MM.1S (cell line): ENCODE data around the gene GNAL.

Experiments
- DNase-seq: peaks from one replicate; pipeline ENCODE4 v3.0.0-alpha.2; 2015
- H2AFZ ChIP-seq: fragments of 300-600 bp; sonication (generic); 2 replicates; pipeline ENCODE4 v1.6.0; 2016; ENCODE audit warnings: antibody characterized with exemption, low read length
- H3F3A ChIP-seq: fragments of 300-600 bp; sonication (generic); 2 replicates; pipeline ENCODE4 v1.6.1; 2016; ENCODE audit warnings: mild to moderate bottlenecking, antibody characterized with exemption, low read length, moderate library complexity, mixed read lengths; ENCODE audit not compliant: insufficient read depth
- H3K27ac ChIP-seq: fragments of 300-600 bp; sonication (generic); 2 replicates; pipeline ENCODE4 v1.5.1; 2016; ENCODE audit warnings: mild to moderate bottlenecking, low read length
- H3K27me3 ChIP-seq: fragments of 300-600 bp; sonication (generic); replicated peaks from 2 replicates; pipeline ENCODE4 v1.6.0; 2016; ENCODE audit warnings: low read length; ENCODE audit not compliant: insufficient read depth
- H3K36me3 ChIP-seq: fragments of 300-600 bp; sonication (generic); replicated peaks from 2 replicates; pipeline ENCODE4 v1.6.1; 2016; ENCODE audit warnings: mild to moderate bottlenecking, low read length, mixed read lengths; ENCODE audit not compliant: insufficient read depth
- H3K4me1 ChIP-seq: fragments of 300-600 bp; sonication (generic); 2 replicates; pipeline ENCODE4 v1.6.1; 2016; ENCODE audit warnings: low read length, mixed read lengths
- H3K4me2 ChIP-seq: fragments of 300-600 bp; sonication (generic); 2 replicates; pipeline ENCODE4 v1.6.0; 2016; ENCODE audit warnings: low read depth, low read length
- H3K4me3 ChIP-seq: fragments of 300-600 bp; sonication (generic); 2 replicates; pipeline ENCODE4 v1.5.1; 2016; ENCODE audit warnings: low read length, mixed read lengths
- H3K79me2 ChIP-seq: fragments of 300-600 bp; sonication (generic); 2 replicates; pipeline ENCODE4 v1.6.1; 2016; ENCODE audit warnings: mixed run types, low read length, mixed read lengths
- H3K9ac ChIP-seq: fragments of 300-600 bp; sonication (generic); 2 replicates; pipeline ENCODE4 v1.6.1; 2016; ENCODE audit warnings: low read length, mixed read lengths
- H3K9me2 ChIP-seq: fragments of 300-600 bp; sonication (generic); replicated peaks from 2 replicates; pipeline ENCODE4 v1.6.1; 2016; ENCODE audit warnings: mild to moderate bottlenecking, low read length, mixed read lengths; ENCODE audit not compliant: insufficient read depth
- H3K9me3 ChIP-seq: fragments of 300-600 bp; sonication (generic); replicated peaks from 2 replicates; pipeline ENCODE4 v1.6.1; 2016; ENCODE audit warnings: mild to moderate bottlenecking, low read length, mixed read lengths; ENCODE audit not compliant: insufficient read depth
- H4K20me1 ChIP-seq: fragments of 300-600 bp; sonication (generic); 2 replicates; pipeline ENCODE4 v1.6.1; 2016; ENCODE audit warnings: mild to moderate bottlenecking, low read length, moderate library complexity, mixed read lengths; ENCODE audit not compliant: insufficient read depth
- EZH2 ChIP-seq: fragments of 300-600 bp; sonication (generic); optimal IDR thresholded peaks from 2 replicates; pipeline ENCODE3; 2017; ENCODE audit warnings: low read depth, mild to moderate bottlenecking, antibody characterized with exemption, low read length, mixed read lengths
- EZH2phosphoT487 ChIP-seq: fragments of 300-600 bp; sonication (generic); IDR thresholded peaks from 2 replicates; pipeline ENCODE4 v1.6.1; 2018; ENCODE audit warnings: antibody characterized with exemption, low read length
- TF ChIP-seq, protein P1 (sequence below): fragments of 300-600 bp; sonication (generic); IDR thresholded peaks from 2 replicates; pipeline ENCODE4 v1.5.1; 2016; ENCODE audit warnings: antibody characterized with exemption, low read length, mixed read lengths

Gene GNAL

DNA sequence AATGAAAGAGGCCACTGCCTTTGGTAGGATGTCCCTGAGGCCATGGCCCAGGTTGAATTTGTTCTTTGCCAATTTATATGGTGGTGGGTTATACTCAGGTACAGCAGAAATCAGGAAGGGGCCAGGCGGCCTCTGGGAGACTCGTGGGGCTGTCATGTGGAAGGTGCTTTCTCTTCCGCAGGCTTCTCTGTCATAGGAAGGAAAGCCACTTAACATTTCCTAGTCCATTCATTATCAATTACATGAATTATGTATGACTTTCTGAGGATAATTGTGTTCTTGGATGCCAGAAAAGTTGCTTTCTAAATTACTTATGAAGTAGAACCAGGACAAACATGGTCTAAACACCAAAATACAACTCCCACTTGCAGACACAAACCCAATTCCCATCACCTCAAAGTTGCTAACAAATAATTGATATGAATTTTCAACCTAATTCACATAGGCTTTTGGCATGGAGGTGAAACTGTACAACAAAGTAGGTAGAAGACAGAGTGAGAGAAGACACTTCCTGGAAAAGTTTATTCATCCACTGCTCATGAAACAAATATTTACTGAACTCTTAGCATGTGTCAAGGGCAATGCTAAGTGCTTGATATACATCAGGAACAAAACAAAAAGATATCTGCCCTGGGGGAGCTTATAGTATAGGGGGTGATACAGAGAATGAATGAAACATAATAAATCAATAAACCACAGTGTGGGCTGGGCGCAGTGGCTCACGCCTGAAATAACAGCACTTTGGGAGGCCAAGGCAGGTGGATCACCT, 111.7 kb downstream of the GNAL start:
- Histone ChIP-seq H3K27ac (no peak overlapping the region), H2AFZ (no peak overlapping the region), H3K4me2 (no peak overlapping the region), H3F3A (no peaks in the 10 kb centered on the region), H4K20me1 (no peaks in the 10 kb centered on the region), H3K4me3 (no peak overlapping the region), H3K4me1 (no peaks in the 10 kb centered on the region), H3K79me2 (no peaks in the 10 kb centered on the region), H3K9ac (no peak overlapping the region), H3K27me3 (no peaks in the 10 kb centered on the region), H3K9me2 (no peaks in the 10 kb centered on the region), H3K36me3 (no peaks in the 10 kb centered on the region), H3K9me3 (no peaks in the 10 kb centered on the region)
- DNase-seq = no peak
- TF ChIP-seq EZH2 (no peak), EZH2phosphoT487 (no peak)
- TF ChIP-seq, protein P1, sequence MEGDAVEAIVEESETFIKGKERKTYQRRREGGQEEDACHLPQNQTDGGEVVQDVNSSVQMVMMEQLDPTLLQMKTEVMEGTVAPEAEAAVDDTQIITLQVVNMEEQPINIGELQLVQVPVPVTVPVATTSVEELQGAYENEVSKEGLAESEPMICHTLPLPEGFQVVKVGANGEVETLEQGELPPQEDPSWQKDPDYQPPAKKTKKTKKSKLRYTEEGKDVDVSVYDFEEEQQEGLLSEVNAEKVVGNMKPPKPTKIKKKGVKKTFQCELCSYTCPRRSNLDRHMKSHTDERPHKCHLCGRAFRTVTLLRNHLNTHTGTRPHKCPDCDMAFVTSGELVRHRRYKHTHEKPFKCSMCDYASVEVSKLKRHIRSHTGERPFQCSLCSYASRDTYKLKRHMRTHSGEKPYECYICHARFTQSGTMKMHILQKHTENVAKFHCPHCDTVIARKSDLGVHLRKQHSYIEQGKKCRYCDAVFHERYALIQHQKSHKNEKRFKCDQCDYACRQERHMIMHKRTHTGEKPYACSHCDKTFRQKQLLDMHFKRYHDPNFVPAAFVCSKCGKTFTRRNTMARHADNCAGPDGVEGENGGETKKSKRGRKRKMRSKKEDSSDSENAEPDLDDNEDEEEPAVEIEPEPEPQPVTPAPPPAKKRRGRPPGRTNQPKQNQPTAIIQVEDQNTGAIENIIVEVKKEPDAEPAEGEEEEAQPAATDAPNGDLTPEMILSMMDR = no peak

DNA sequence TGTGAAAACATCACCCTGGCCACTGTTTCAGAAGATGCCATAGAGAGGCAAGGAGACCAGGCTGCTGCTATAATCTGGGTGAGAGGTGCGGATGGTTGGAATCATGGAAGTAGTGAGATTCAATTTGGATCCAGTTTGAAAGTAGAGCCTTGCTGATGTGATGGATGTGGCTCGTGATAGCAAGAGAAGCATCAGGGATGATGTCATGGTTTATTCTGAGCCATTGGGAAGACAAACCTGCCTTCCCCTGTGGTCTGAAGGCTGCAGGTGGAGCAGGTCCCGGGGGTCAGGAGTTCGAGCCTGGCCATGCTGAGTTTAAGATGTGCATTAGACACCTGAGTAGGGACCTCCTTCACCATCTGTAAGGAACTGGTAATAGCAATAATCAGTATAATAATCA, 112.5 kb downstream of the GNAL start:
- Histone ChIP-seq H3K9me3 (no peaks in the 10 kb centered on the region), H4K20me1 (no peaks in the 10 kb centered on the region), H3K9me2 (no peaks in the 10 kb centered on the region), H3K79me2 (no peaks in the 10 kb centered on the region), H3K27ac (no peak overlapping the region), H3K4me2 (no peak overlapping the region), H3K9ac (no peak overlapping the region), H2AFZ (no peak overlapping the region), H3K36me3 (no peaks in the 10 kb centered on the region), H3K27me3 (no peaks in the 10 kb centered on the region), H3K4me3 (no peak overlapping the region), H3F3A (no peaks in the 10 kb centered on the region), H3K4me1 (no peaks in the 10 kb centered on the region)
- no peak for DNase-seq
- TF ChIP-seq EZH2 (no peak), EZH2phosphoT487 (no peak)
- TF ChIP-seq, protein P1 = no peak

DNA sequence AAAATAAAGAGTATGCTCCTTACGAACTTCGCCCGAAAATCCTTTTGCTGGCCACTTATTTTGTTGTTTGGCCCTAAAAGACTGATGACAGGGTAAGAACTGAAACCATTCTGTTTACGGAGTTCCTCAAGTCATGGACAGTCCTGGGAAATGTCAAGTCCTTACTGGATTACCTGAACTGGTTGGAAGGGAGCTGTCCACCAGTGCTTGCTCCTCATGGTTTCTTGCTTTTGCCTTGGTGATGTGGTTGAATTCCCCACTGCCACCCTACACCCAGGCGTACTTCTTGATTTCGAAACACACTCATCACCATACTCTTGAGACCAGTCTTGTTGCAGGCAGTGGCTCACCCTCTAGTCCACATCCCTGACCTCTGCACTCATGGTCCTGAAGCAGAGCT, 113.1 kb downstream of the GNAL start:
- H3F3A ChIP-seq = no peaks in the 10 kb centered on the region
- H3K4me1 ChIP-seq = no peaks in the 10 kb centered on the region
- no peaks in the 10 kb centered on the region for H3K9me2 ChIP-seq
- no peak for TF ChIP-seq EZH2
- TF ChIP-seq, protein P1 = no peak
- TF ChIP-seq EZH2phosphoT487 = no peak
- H3K9me3 ChIP-seq = no peaks in the 10 kb centered on the region
- no peaks in the 10 kb centered on the region for H4K20me1 ChIP-seq
- no peak for DNase-seq
- no peak overlapping the region for H3K27ac ChIP-seq
- no peak overlapping the region for H3K9ac ChIP-seq
- H3K36me3 ChIP-seq = no peaks in the 10 kb centered on the region
- no peak overlapping the region for H2AFZ ChIP-seq
- no peaks in the 10 kb centered on the region for H3K27me3 ChIP-seq
- no peaks in the 10 kb centered on the region for H3K79me2 ChIP-seq
- no peak overlapping the region for H3K4me2 ChIP-seq
- no peak overlapping the region for H3K4me3 ChIP-seq
